Astrocyte (in vitro differentiated cells and primary cell): ENCODE results near the gene SEMA4C.

ENCODE experiments used
- CTCF ChIP-seq: IDR thresholded peaks from 2 replicates; pipeline ENCODE4 v1.5.1; 2011; ENCODE audit warnings: low read depth, mild to moderate bottlenecking, inconsistent platforms, low read length, moderate library complexity; ENCODE audit not compliant: insufficient read depth
- EZH2 ChIP-seq: IDR thresholded peaks from 2 replicates; pipeline ENCODE4 v1.6.1; 2012; ENCODE audit warnings: mild to moderate bottlenecking, low read length, inconsistent platforms; ENCODE audit not compliant: insufficient read depth

GRCh38 chr2:96831679-96832078 lies 38.2 kb downstream of the SEMA4C start:
- TF ChIP-seq CTCF, result no peak
- no peak for TF ChIP-seq EZH2
